Vagina (tissue), 2 donors: ENCODE measurements around the gene PACC1.

Experiments used
- CTCF ChIP-seq, 3 experiments: fragments of 450-650 bp in 2 of 3; fragments of 200-600 bp in 1 of 3; sonication (generic) in 1 of 3; IDR thresholded peaks; one replicate each; pipeline ENCODE4 v1.5.1; 2017 to 2019; ENCODE audit warnings: antibody characterized with exemption in 3 of 3, mild to moderate bottlenecking in 2 of 3, moderate library complexity in 2 of 3
- POLR2A ChIP-seq, 2 donors: fragments of 450-650 bp; IDR thresholded peaks; one replicate each; pipeline ENCODE4 v1.6.1; 2017; ENCODE audit warnings: antibody characterized with exemption in 2 of 2, mild to moderate bottlenecking in 2 of 2, moderate library complexity in 2 of 2

GRCh38 chr1:212430955-212431394, 16.3 kb upstream of the PACC1 start:
- TF ChIP-seq CTCF (IDR thresholded peaks at IDR 0.05) = no peak
- TF ChIP-seq POLR2A (IDR thresholded peaks at IDR 0.05) = no peak
